Breast epithelium (tissue), 3 donors: ENCODE data around the gene PRPF38A.

Experiments
- POLR2A ChIP-seq: fragments of 450-650 bp; IDR thresholded peaks from one replicate; pipeline ENCODE4 v1.6.1; 2016; ENCODE audit warnings: antibody characterized with exemption, mild to moderate bottlenecking, moderate library complexity
- POLR2AphosphoS5 ChIP-seq, 3 donors: sonication (generic); formaldehyde crosslinking; IDR thresholded peaks; one replicate each; pipeline ENCODE4 v1.6.1; 2017; ENCODE audit warnings: antibody characterized with exemption in 3 of 3
- TF ChIP-seq, protein P1 (sequence below), 3 donors: fragments of 450-650 bp; IDR thresholded peaks; one replicate each; pipeline ENCODE4 v1.5.1; 2016 to 2017; ENCODE audit warnings: antibody characterized with exemption in 3 of 3, mild to moderate bottlenecking in 3 of 3, moderate library complexity in 3 of 3

GRCh38 chr1:52367272-52367671 lies 37.1 kb upstream of the PRPF38A start:
- TF ChIP-seq, protein P1, sequence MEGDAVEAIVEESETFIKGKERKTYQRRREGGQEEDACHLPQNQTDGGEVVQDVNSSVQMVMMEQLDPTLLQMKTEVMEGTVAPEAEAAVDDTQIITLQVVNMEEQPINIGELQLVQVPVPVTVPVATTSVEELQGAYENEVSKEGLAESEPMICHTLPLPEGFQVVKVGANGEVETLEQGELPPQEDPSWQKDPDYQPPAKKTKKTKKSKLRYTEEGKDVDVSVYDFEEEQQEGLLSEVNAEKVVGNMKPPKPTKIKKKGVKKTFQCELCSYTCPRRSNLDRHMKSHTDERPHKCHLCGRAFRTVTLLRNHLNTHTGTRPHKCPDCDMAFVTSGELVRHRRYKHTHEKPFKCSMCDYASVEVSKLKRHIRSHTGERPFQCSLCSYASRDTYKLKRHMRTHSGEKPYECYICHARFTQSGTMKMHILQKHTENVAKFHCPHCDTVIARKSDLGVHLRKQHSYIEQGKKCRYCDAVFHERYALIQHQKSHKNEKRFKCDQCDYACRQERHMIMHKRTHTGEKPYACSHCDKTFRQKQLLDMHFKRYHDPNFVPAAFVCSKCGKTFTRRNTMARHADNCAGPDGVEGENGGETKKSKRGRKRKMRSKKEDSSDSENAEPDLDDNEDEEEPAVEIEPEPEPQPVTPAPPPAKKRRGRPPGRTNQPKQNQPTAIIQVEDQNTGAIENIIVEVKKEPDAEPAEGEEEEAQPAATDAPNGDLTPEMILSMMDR (IDR thresholded peaks at IDR 0.05): no peak
- no peak for TF ChIP-seq POLR2A
- no peak for TF ChIP-seq POLR2AphosphoS5 (IDR thresholded peaks at IDR 0.05)
